ENCODE results near the gene PER1.
"Not testable (repeated sequence)": the region's sequence is repeated elsewhere in the genome, so short reads cannot be mapped to it uniquely, and the experiment has no call there.

The PER1 gene

DNA sequence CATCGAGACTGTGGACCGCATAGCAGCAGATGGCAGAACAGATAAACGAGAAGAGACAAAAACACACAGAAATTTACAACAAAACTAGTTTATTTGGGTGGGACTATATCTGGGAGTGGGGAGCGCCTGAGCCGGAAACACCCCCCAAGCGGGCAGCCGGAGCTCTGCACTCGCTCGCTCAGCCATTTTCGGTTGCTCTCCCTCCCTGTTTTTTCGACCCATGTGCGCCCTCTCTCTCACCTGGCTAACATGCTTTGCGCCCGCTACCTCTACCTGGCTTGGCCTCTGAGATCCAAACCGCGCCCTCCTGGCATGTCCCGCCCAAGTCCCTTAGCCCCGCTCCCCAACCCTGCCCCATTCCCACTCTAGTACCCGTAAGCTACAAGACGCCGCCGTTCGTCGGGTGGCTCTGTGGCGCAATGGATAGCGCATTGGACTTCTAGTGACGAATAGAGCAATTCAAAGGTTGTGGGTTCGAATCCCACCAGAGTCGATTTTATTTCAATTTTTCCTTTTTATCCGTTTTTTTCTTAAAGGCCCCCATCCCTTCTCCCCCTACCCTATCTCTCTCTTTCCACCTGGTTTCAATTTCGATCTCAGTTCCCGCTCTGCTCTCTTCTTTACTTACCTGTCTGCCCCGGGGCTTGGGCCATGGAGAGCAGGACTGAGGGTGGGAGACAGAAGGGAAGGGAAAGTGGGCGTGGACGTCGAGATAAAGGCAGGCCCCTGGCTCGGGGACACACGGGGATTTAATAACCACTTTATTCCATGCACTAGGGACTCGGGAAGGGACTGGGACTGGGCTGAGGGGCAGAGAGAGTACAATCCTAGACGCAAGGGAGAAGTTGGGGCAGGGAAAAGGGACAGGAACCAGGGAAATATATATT, 31.4 kb downstream of the PER1 start:
- in situ Hi-C loops (cut with MboI; ENCODE audit: low sequenced_read_pairs): no loop called here

DNA sequence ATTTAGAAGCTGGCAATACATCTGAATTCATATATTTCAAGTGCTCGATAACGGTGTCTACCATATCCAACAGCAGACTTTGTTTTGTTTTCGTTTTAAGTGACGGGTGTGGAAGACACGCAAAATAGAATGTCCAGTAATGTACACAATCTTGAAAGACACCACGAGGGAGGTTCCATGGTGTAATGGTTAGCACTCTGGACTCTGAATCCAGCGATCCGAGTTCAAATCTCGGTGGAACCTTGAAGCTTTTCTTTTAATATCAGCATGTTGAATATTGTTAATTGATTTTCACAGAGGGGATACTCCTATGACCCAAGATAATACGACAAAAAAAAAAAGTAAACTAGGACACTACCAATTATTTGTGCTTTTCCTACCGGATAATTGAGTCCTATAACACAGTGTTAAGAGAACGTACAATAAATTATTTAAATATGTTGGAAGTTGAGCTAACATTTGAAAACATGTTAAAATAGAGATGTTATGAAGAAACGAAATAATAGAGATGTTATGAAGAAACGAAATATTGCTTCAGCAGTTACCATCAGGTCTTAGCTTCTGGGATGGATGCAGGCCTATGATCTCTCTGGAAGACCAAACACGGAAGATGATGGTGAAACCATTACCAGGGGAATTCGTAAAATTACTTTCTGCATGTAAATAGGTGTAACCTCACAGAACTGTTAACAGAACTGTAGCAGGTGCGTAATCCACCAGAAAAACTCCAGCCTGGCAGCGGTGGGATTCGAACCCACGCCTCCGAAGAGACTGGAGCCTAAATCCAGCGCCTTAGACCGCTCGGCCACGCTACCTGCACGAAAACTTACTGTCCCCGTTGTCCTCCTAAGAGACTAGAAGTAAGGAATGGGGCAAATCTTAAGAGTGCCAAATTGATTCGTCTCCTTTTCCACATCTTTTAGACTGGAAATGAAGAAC, 32.4 kb downstream of the PER1 start:
- in situ Hi-C loops (cut with MboI; ENCODE audit: low sequenced_read_pairs): no loop called here

DNA sequence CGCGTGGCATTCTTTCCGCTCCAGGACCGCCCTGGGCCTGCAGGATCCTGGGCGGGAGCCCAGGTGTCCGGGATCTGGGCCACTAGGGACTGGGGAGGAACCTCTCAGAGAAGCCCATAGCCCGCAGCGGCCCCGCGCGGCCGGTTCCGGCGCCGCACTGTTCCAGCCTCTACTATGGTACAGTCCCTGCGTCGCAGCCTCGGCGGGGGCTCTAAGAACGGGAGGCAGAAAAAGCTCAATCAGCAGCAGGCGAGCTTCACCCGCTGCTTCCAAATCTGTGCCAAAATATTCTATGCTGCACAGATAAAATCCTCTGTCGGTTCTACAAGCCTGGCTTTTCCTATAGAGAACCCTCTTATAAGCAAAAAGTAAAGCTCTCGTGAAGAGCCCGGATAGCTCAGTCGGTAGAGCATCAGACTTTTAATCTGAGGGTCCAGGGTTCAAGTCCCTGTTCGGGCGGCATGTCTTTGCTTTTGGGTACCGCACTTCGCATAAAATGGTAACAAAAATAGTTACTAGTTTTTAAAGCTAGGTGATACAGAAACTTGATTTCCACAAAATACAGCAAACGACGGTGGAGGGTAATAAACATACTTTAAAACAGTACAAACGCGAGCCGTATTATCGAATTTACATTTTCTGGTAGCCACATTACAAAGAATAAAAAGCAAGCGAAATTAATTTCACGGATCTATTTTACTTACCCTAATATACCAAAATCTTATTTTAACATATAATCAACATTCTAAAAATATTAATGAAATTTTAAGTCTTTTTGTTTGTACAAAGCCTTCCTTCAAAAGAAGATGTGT, 33.2 kb downstream of the PER1 start:
- in situ Hi-C loops (cut with MboI; ENCODE audit: low sequenced_read_pairs): no loop called here

DNA sequence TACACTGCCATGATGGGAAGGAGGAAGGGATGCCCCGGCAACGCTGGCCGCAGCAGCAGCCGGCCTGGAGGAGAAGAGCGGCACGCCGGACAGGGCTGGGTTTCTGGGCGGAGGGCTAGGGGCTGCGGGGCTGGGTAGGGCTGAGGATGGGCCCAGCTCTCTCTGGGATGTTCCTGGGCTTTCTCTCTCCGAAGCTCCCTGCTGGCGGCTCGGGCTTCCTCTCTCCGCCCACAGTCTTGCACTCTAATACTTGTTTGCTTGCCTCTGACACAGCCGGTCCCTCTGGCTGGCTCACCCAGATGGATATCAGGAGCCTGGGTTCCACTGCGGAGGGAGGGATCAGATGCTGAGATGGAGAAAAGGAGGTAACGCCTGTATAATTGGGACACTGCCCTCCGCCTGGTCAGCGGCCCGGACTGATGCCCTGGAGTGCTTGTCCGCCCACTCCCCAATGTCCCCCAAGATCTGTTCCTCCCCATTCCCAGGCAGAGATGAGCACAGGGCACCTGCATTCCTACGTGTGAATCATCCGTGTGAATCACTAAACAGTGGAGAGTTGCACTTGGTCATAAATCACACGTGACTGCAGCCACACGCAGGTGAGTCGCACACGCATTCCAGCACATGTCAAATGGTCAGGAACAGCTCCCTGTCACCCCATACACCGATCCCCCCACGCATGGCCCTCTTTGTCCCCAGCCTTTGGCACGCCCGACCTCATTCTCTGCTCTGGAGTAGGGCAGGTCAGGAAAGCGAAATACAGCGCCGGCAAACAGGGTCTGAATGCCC, 34.0 kb downstream of the PER1 start, which contains the start of gene ALOXE3:
Gene ALOXE3 (minus strand): TSS at position 535 of the 789 bp plus-strand sequence. CDS start 524 bp downstream, at position 11.
- in situ Hi-C loops (cut with MboI; ENCODE audit: low sequenced_read_pairs): no loop called here

DNA sequence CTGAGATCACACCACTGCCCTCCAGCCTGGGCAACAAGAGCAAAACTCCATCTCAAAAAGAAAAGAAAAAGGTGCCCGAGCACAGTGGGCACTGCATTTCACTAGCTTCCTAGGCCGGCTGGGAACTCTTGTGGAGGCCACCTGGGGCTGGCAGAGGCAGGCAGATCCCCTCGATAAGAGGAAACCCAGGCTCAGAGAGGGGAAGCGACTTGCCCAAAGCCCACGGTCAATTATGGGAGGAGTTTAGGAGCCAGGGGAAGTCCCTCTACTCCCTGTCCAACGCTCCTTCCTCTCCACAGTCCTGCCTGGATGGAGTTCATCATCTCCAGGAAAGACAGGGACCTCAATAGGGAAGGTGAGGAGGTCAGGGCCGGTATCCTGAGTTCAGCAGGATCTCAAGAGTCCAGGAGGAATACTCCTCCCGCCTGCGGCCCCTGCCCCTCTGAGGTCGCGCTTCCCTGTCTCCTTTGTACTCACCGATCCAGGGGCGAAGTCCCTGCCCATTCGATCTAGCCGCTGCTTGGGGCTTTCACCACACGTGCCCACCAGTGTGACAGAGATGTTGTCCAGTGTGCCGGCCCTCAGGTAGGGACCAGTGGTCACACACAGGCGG, 34.7 kb downstream of the PER1 start:
- in situ Hi-C loops (cut with MboI; ENCODE audit: low sequenced_read_pairs): no loop called here

DNA sequence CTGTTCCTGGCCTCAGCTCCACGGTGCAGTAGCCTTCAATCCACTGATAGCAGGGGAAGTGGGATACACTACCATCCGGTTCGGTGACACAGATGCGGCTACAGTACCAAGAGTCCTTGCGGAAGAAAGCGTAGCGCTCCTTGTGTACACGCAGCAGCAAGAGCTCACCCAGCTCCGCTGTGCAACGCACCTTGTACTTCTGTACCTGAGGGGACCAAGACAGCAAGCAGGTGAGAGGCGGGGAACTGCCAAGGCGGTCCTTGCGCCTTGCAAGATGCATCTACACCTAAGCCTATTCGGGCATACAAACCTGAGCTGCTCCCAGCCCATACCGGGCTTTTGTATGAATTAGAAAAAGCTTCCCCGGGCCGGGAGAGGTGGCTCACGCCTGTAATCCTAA, 35.4 kb downstream of the PER1 start:
- in situ Hi-C loops (cut with MboI; ENCODE audit: low sequenced_read_pairs): no loop called here

DNA sequence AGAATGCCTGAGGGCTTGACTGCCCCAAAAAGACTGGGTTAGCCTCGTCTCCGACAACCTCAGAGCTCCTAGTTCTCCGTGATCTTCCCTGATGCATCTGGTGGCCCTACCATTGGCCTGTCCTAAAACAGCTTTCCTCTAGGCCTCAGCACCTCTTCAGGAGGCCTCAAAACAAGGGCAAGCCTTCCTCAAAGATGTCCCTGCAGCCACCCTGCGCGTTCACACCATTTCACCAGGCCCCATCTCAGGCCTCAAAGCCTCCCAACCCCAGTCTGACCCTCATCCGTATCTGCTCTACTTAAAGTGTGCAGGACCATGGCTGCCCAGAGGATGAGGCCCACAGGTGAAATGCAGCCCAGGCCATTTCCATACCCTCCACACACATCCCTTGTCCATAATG, 41.3 kb downstream of the PER1 start:
- in situ Hi-C loops (cut with MboI; ENCODE audit: low sequenced_read_pairs): no loop called here

DNA sequence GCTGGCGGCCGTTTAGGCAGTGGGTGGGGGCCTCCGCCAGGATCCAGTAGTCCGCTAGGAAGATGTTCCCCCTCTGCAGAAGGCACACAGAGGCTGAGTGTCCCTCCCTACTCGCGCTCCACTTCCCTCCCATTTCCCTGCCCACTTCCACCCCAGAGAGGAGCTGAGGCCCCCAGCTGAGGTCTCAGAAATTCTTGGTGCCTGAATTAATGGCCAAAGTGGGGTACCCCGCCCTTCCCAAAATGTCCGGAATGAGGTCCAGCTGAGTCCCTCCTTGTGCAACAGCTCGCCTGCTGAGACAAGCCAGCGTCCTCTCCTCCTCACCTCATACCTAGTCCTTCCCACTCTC, 41.8 kb downstream of the PER1 start:
- in situ Hi-C loops (cut with MboI; ENCODE audit: low sequenced_read_pairs): no loop called here

DNA sequence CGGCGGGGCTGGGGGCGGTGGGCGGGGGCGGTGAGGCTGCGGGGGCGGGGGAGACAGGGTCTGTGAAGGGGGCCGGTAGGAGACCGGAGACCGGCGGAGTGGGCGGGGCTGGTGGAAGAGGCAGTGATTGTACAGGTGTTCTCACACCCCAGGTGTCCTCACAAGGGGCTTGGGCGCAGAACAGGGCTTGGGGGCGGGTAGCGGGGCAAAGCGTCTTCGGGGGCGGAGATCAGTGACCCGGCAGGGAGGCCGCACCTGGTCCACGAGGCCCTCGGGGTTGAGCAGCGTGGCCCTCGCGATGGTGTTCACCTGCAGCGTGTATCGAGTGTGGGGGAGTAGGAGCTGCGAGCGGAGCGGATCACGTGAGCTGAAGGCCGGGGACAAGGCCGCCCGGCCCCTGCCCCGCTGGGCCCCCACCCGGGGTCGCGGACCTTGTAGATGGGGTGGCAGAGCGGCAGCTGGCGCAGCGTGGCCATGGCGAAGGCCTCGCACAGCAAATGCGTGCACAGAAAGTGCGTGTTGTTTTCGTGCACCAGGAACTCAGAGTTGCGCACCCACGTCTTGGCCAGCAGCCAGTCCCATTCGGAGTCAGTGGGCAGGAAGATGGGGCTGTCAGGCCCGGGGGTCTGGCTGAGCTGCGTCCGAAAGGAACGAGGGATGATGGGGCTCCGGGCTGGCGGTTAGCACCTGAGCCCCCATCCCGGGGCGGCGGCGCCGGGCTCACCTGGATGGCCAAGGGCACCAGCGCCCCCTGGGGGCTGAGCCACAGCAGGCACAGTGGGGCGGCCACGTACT, 42.3 kb downstream of the PER1 start:
- in situ Hi-C loops (cut with MboI; ENCODE audit: low sequenced_read_pairs): no loop called here

DNA sequence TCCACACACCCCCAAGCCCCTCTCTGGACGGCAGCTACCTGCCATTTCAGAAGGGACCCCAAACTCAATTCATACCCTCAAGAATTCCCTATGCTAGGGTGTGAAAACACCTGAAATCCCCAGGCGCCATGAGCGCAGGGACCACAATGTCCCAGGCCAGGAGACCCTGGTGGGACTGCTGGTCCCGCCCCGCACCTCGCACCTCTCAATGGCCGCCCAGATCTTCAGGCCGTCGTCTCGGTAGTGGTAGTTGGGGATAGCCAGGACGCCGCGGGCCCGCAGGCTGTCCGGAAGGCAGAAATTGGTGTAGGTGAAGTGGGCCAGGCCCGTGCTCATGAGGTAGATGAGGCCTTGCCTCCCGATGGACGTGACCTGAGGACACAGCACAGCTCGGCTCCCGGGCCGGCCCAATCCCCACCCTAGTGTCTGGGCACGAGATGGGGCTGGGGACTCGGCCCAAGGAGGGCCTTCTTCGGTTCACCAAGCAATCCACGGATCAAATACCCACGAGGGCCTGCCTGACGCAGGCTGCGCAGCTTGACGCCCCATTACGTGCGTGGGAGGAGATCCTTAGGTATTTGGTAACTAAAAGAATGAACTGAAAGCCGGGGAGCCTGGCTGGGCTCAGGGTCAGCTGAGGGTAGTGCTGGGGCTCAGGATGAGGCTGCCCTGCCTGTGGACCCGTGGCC, 43.1 kb downstream of the PER1 start:
- in situ Hi-C loops (cut with MboI; ENCODE audit: low sequenced_read_pairs): no loop called here

DNA sequence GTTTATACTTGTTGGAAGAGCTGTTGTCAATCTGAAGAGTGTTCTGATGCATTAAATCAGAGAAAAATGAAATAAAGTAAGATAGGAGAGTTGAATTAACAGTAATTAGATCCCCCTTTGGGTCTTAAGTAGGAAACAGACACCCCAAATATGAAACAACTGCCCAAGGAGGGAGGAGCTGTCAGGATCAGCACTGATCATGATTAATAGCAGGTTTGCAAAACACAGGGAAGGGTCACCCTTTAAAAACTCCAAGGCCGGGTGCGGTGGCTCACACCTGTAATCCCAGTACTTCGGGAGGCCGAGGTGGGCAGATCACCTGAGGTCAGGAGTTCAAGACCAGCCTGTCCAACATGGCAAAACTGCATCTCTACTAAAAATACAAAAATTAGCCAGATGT, 45.2 kb downstream of the PER1 start:
- in situ Hi-C loops (cut with MboI; ENCODE audit: low sequenced_read_pairs): not testable (repeated sequence)

DNA sequence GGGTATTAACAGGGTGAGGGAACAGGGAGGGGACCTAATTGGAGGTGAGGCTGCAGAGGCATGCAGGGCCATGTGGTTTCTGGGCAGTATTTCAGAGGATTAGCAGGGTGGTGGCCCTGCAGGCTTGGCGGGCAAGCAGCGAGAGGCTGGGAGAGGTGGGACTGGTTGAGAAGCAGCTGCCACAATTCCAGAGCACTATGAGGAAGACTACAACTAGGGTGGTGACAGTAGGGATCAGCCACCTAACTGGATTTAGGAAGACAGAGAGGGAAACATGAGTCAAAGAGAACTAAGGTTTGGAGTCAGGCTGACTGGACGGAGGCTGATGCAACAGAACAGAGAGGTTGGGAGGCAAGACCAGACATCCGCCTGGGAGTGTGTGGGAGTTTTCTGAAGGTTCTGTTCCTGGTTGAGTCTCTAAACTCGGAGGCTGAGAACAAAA, 46.2 kb downstream of the PER1 start:
- in situ Hi-C loops (cut with MboI; ENCODE audit: low sequenced_read_pairs): no loop called here

DNA sequence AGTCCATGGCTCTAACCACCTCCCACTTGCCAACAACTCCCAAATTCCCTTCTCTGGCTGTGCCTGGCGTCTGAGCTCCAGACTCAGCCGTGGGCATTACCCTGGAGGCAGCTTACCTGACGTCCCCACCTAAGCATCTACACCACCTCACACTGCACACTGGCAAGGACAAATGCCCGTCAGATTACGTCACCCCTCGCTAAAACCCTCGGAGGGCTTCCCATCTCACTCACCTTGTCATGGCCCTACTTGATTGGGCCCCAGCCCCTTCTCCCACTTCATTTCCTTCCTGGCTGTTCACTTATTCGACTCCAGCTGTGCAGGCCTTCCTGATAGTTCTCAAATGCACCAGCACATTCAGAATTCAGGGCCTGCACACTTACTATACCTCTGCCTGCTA, 47.3 kb downstream of the PER1 start:
- in situ Hi-C loops (cut with MboI; ENCODE audit: low sequenced_read_pairs): no loop called here

DNA sequence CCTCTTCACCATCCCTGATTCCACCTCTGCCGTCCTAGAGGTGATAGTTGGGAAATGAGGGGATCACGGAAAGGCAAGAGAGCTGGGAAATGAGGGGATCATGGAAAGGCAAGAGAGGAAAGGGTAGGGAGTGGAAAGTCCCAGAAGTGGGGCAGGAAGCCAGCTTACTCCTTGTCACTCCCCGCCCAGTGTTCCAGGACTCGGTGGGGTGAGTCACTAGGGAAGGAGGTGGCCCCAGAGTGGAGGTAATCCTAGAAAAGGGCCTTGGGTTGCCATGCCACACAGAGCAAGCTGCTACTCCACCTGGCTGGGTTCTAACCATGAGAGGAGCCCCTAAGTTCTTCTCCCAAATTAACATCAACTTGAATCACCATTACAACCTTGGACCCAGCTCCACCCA, 48.7 kb downstream of the PER1 start:
- in situ Hi-C loops (cut with MboI; ENCODE audit: low sequenced_read_pairs): no loop called here

DNA sequence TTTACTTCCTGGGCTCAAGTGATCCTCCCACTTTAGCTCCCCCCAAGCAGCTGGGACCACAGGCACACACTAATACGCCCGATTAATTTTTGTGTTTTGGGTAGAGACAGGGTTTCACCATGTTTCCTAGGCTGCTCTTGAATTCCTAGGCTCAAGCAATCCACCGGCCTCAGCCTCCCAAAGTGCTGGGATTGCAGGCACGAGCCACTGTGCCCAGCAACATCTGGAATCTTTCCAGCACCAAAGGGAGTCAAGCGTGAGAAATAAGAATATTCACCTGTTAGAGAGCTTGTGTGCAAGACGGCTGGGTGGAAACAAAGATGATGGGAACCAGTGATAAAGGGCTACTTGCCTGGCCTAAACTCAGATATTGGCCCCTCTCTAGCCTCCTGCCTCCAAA, 50.5 kb downstream of the PER1 start:
- in situ Hi-C loops (cut with MboI; ENCODE audit: low sequenced_read_pairs): no loop called here

DNA sequence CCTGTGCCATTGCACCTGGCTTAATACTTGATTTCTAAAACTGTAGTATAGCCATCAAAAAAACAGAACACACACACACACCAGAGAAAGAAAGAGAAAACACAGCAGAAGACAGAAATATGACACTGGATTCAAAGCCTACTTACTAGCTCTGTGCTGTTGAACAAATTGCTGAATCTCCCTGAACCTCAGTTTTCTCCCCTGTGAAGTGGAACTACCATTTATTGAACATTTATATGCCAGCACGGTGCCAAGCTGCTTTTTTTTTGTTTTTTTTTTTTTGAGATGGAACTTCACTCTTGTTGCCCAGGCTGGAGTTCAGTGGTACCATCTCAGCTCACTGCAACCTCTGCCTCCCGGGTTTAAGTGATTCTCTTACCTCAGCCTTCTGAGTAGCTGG, 51.4 kb downstream of the PER1 start:
- in situ Hi-C loops (cut with MboI; ENCODE audit: low sequenced_read_pairs): no loop called here

DNA sequence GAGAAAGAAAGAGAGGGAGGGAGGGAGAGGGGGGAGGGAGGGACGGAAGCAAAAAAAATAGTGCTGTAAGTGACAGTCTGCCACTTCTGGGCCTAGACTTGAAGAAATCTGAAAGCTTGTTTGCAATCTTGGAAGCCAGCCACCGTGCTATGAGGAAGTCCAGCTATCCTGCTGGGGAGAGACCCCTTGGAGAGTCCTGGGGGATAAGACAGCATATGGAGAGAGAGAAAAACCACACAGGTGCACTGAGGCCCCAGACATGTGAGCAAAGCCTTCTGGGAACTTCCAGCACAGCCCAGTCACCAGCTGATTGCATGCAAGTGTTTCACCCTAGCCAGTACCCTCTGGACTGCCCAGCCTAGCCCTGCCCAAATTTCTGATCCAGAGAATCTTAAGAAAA, 52.1 kb downstream of the PER1 start:
- in situ Hi-C loops (cut with MboI; ENCODE audit: low sequenced_read_pairs): no loop called here

DNA sequence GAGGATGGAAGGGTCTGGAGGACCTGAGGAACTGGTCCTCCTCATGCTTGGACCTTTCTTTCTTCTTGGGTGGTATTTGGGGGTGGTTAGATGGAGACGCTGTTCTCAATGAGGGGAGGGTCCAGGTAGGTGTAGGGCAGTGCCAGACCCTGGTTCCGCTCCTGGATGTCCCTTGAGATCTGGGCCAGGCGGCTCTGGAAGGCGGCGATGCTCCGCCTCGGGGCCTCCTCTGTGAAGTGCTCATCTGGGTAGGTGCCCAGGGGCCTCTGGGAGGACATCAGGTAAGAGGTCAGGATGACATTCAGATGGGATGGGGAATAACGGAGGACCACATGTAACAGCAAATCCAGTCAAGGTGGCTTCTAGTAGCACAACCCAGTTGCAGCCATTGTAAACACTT, 55.7 kb downstream of the PER1 start:
- in situ Hi-C loops (cut with MboI; ENCODE audit: low sequenced_read_pairs): no loop called here

All from HL-60/S4 treated with retinoic acid at 250 ng/mL for 4 days and 3 days (cell line).